Measurements from ENCODE around the gene ST6GALNAC6.

DNA sequence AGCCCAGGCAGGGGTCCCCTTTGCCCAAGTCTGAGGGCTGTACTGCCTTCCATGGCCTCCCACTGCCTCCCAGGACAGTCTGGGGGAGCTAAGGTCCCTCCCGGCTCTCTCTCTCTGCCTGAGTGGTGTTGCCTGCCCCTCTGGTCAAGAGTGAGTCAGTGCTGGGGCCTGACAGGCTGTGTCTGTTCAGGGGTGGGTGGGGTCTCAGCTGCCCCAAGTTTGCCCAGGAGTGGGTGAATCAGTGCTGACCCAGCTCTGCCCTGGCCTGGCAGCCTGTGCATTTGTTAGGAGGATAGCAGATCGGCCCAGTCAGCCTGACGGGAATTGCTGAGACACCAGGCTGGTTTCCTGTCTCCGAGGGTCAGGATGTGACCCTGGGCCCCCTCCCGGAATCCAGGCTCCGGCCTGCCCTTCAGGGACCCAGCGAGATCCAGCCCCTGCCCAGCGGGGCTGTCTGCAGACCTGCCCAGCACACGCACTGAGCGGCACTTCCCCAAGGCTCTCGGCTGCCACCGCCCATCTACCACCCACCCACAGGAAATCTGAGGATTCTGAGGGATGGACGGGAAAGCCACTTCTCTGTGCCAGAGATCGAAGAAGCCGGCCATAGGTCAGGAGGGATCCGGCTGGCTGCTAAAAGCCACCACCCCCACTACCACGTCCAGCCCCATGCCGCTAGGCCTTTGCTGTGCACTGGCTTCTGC is 60.9 kb downstream of the ST6GALNAC6 start:
- no peak for TF ChIP-seq CTCF (IDR thresholded peaks at IDR 0.05)
- TF ChIP-seq EZH2 (IDR thresholded peaks at IDR 0.05; ENCODE audit: borderline replicate concordance, insufficient read depth, low read depth, low read length, poor library complexity, severe bottlenecking): no peak

Data from B cell (primary cell).